Uterus (tissue), 2 donors: ENCODE results near the gene ARHGAP4.

Experiments used
- POLR2A ChIP-seq, 2 donors: fragments of 450-650 bp; IDR thresholded peaks; one replicate each; pipeline ENCODE4 v1.6.1; 2016; ENCODE audit warnings: antibody characterized with exemption in 2 of 2, mild to moderate bottlenecking in 1 of 2, moderate library complexity in 1 of 2
- TF ChIP-seq, protein P1 (sequence below), 4 experiments: fragments of 200-600 bp in 2 of 4; fragments of 450-650 bp in 2 of 4; sonication (generic) in 2 of 4; IDR thresholded peaks; one replicate each; pipeline ENCODE4 v1.5.1; 2016 to 2019; ENCODE audit warnings: antibody characterized with exemption in 4 of 4, mild to moderate bottlenecking in 2 of 4, moderate library complexity in 1 of 4

DNA sequence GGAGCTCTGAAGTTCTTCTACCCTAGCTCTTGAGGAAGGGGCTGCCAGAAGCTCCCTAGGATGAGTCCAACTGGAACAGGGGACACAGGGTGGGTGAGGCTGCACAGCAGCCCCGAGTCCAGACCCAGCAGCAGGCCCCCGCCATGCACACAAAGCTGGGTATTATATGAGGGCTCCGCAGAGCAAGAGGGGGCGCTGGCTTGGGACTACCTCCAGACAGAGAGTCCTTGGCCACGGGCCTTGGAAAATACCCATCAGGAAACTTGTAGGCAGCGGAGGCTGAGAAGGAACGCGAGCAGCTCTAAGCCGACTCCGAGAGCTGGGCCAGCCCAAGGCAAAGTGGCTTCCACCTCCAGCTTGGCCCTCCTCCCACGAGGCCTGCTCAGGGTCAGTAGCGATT, 37.5 kb upstream of the ARHGAP4 start:
- TF ChIP-seq, protein P1, sequence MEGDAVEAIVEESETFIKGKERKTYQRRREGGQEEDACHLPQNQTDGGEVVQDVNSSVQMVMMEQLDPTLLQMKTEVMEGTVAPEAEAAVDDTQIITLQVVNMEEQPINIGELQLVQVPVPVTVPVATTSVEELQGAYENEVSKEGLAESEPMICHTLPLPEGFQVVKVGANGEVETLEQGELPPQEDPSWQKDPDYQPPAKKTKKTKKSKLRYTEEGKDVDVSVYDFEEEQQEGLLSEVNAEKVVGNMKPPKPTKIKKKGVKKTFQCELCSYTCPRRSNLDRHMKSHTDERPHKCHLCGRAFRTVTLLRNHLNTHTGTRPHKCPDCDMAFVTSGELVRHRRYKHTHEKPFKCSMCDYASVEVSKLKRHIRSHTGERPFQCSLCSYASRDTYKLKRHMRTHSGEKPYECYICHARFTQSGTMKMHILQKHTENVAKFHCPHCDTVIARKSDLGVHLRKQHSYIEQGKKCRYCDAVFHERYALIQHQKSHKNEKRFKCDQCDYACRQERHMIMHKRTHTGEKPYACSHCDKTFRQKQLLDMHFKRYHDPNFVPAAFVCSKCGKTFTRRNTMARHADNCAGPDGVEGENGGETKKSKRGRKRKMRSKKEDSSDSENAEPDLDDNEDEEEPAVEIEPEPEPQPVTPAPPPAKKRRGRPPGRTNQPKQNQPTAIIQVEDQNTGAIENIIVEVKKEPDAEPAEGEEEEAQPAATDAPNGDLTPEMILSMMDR (IDR thresholded peaks at IDR 0.05), result no peak
- no peak for TF ChIP-seq POLR2A (IDR thresholded peaks at IDR 0.05)
